K562 (cell line): ENCODE results near the gene ZNF346. TPM values are rescaled to one million over a fixed set of nuclear protein-coding genes. Genes with fewer than 3 reads are reported as not detected.
A peak's percentile ranks its signal among the peaks of the same experiment; 100 is the strongest.

Experiments used
- ATAC-seq: fragments of 200-7000 bp; cut with Tn5 transposase; 3 replicates; pipeline ENCODE4 v1.9.1; 2020; ENCODE audit warnings: moderate library complexity
- BruUV-seq: library from RNA; stranded (reverse); fragments of 400-500 nt; replicated peaks from 2 replicates; lab custom pipeline; 2021; lab: Mats Ljungman, UMichigan
- CTCF ChIA-PET: fragments of 300-600 bp; formaldehyde crosslinking; extraction: SDS; loops from one replicate; lab custom pipeline; 2021; ENCODE audit warnings: low intra/inter-chr PET ratio; lab: Yijun Ruan, JAX
- POLR2A ChIA-PET: fragments of 300-600, 350-650 bp; sonication (Branson Sonifier 250); formaldehyde crosslinking; extraction: SDS; loops from one replicate; lab custom pipeline; 2021; ENCODE audit warnings: antibody characterized with exemption, inconsistent platforms; lab: Yijun Ruan, JAX
- DNase-seq, 4 experiments: peaks; one replicate each; pipeline versions ENCODE4 v3.0.0 to v3.0.0-alpha.2; 2011 to 2018; ENCODE audit warnings: low spot score in 3 of 4, mixed read lengths in 3 of 4; ENCODE audit errors: extremely low read depth in 1 of 4
- FAIRE-seq: peaks from 2 replicates; lab custom pipeline; 2011; peaks lifted over from hg19 to GRCh38; lab: Jason Lieb, UNC
- H2AFZ ChIP-seq: 2 replicates; pipeline ENCODE4 v1.6.0; 2011; ENCODE audit warnings: low read depth, low read length, control low read depth, inconsistent platforms
- H3K27ac ChIP-seq: fragments of 200-600 bp; 3 replicates; pipeline ENCODE4 v1.8.0; 2011; ENCODE audit warnings: low read depth, mild to moderate bottlenecking, control low read depth, inconsistent platforms, low read length, moderate library complexity, mixed read lengths; ENCODE audit errors: extremely low read depth
- H3K27me3 ChIP-seq, 2 experiments: fragments of 300-600 bp in 1 of 2; 2 replicates in 1 of 2; 3 replicates in 1 of 2; pipeline versions ENCODE4 v1.6.0 to v1.8.0; 2011; ENCODE audit warnings: inconsistent platforms in 2 of 2, low read length in 2 of 2, mild to moderate bottlenecking in 1 of 2, mixed read lengths in 1 of 2, moderate library complexity in 1 of 2; ENCODE audit not compliant: control insufficient read depth in 2 of 2, insufficient read depth in 2 of 2
- H3K36me3 ChIP-seq: fragments of 300-600 bp; 3 replicates; pipeline ENCODE4 v1.8.0; 2011; ENCODE audit warnings: mild to moderate bottlenecking, low read length, inconsistent platforms; ENCODE audit not compliant: control insufficient read depth, insufficient read depth
- H3K4me1 ChIP-seq, 2 experiments: fragments of 200-600 bp in 1 of 2; replicated peaks in 1 of 2; 2 replicates in 1 of 2; 3 replicates in 1 of 2; pipeline versions ENCODE4 v1.5.1 to v1.8.0; 2011; ENCODE audit warnings: inconsistent platforms in 2 of 2, low read length in 2 of 2, mild to moderate bottlenecking in 1 of 2, mixed read lengths in 1 of 2, moderate library complexity in 1 of 2; ENCODE audit not compliant: control insufficient read depth in 2 of 2, insufficient read depth in 2 of 2
- H3K4me2 ChIP-seq: 2 replicates; pipeline ENCODE4 v1.6.1; 2011; ENCODE audit warnings: low read length, control low read depth, inconsistent platforms, mixed read lengths; ENCODE audit not compliant: insufficient read depth
- H3K4me3 ChIP-seq: fragments of 200-600 bp; sonication (generic), shearing (Covaris generic); 2 replicates; pipeline ENCODE4 v1.5.1; 2016; ENCODE audit warnings: control low read depth, inconsistent platforms
- H3K79me2 ChIP-seq: fragments of 200-600 bp; 3 replicates; pipeline ENCODE4 v1.8.0; 2011; ENCODE audit warnings: low read length, inconsistent platforms; ENCODE audit not compliant: control insufficient read depth, insufficient read depth
- H3K9ac ChIP-seq, 2 experiments: 2 replicates each; pipeline versions ENCODE4 v1.6.0 to v1.6.1; 2011; ENCODE audit warnings: low read depth in 2 of 2, low read length in 2 of 2, control low read depth in 1 of 2, inconsistent platforms in 1 of 2, mild to moderate bottlenecking in 1 of 2, mixed read lengths in 1 of 2; ENCODE audit not compliant: insufficient read depth in 1 of 2
- H3K9me1 ChIP-seq: one replicate; pipeline ENCODE4 v1.6.0; 2011; ENCODE audit warnings: inconsistent platforms, mild to moderate bottlenecking, low read length, moderate library complexity; ENCODE audit not compliant: control insufficient read depth, insufficient read depth
- H3K9me3 ChIP-seq: replicated peaks from 2 replicates; pipeline ENCODE4 v1.5.1; 2011; ENCODE audit warnings: low read depth, low read length, inconsistent platforms; ENCODE audit not compliant: control insufficient read depth, insufficient read depth
- H4K20me1 ChIP-seq: replicated peaks from 2 replicates; pipeline ENCODE4 v1.6.1; 2011; ENCODE audit warnings: low read length, inconsistent platforms, mixed read lengths; ENCODE audit not compliant: control insufficient read depth, insufficient read depth
- CBFA2T3 ChIP-seq: fragments of 450-650 bp; IDR thresholded peaks from 2 replicates; pipeline ENCODE4 v1.6.1; 2017
- CSDE1 ChIP-seq, 2 experiments: fragments of 450-650 bp; IDR thresholded peaks; 2 replicates each; pipeline ENCODE4 v1.6.1; 2016; ENCODE audit warnings: mild to moderate bottlenecking in 1 of 2
- ESRRB ChIP-seq: fragments of 250-450 bp; sonication (Bioruptor Pico); IDR thresholded peaks from 2 replicates; pipeline ENCODE4 v1.5.0; 2020; ENCODE audit warnings: mild to moderate bottlenecking, moderate library complexity, borderline replicate concordance
- TGIF2 ChIP-seq: sonication (generic); formaldehyde crosslinking; IDR thresholded peaks from 2 replicates; pipeline ENCODE4 v1.8.1; 2022; ENCODE audit warnings: mild to moderate bottlenecking, missing genetic modification reagents, moderate library complexity
- ZNF239 ChIP-seq: fragments of 250-450 bp; sonication (Bioruptor Pico); IDR thresholded peaks from 2 replicates; pipeline ENCODE4 v1.4.0; 2020; ENCODE audit warnings: mild to moderate bottlenecking
- WGBS: fragments of 100-300 bp; shearing (Covaris generic); methylation state at CpG from one replicate; pipeline ENCODE4 v1.1.6; 2016; ENCODE audit warnings: low coverage, mixed read lengths; ENCODE audit not compliant: insufficient coverage; ENCODE audit errors: missing lambda C conversion rate; 5-methylcytosine and 5-hydroxymethylcytosine counted together
- in situ Hi-C: fragments of 300-500 bp; cut with MboI; formaldehyde crosslinking; loops from 4 replicates; pipeline ENCODE4 v1.15.0; 2018; ENCODE audit warnings: inconsistent platforms, mixed read lengths
- intact Hi-C: fragments of 100-400 bp; cut with micrococcal nuclease; formaldehyde crosslinking; loops from 2 replicates; pipeline ENCODE4 v1.14.2; 2022
- polyA plus RNA-seq, 8 experiments: library from polyadenylated mRNA; depleted of rRNA in 4 of 8; stranded (reverse) in 5 of 8; unstranded in 3 of 8; fragments of >200 nt; fragmentation: Nextera tagmentation in 2 of 8; fragmentation: Illumina TruSeq in 1 of 8; extraction: Ambion mirVana in 2 of 8; extraction: Trizol in 1 of 8; gene quantifications; 2 replicates each; pipeline versions ENCODE4 v1.2.1 to v1.2.3, GENCODE V29; 2011 to 2014; ENCODE audit warnings: inconsistent platforms in 1 of 8, missing spikeins in 1 of 8
- total RNA-seq, 7 experiments: library from RNA; depleted of rRNA in 6 of 7; stranded (reverse); fragments of >200 nt in 6 of 7; fragmentation: Illumina TruSeq in 2 of 7; extraction: Trizol in 2 of 7; gene quantifications; 2 replicates each; pipeline versions ENCODE4 v1.2.1 to v1.2.3, GENCODE V29; 2011 to 2021; ENCODE audit warnings: low replicate concordance in 1 of 7
- TF ChIP-seq, protein P1 (sequence below): fragments of 250-450 bp; sonication (Bioruptor Pico); IDR thresholded peaks from 2 replicates; pipeline ENCODE4 v1.5.1; 2021; ENCODE audit warnings: mild to moderate bottlenecking
- TF ChIP-seq, protein P2 (sequence below): IDR thresholded peaks from 3 replicates; pipeline ENCODE4 v1.6.1; 2011; ENCODE audit warnings: borderline replicate concordance, mild to moderate bottlenecking; ENCODE audit not compliant: insufficient read length, insufficient read depth
- TF ChIP-seq, protein P3 (sequence below), 2 experiments: IDR thresholded peaks in 1 of 2; conservative IDR thresholded peaks in 1 of 2; 2 replicates each; pipeline ENCODE4 v1.6.1; 2016; ENCODE audit warnings: low read depth in 2 of 2, mild to moderate bottlenecking in 1 of 2, missing compliant biosample characterization in 1 of 2, missing genetic modification characterization in 1 of 2, moderate library complexity in 1 of 2
- TF ChIP-seq, protein P4 (sequence below): sonication (generic); formaldehyde crosslinking; IDR thresholded peaks from 2 replicates; pipeline ENCODE4 v1.8.1; 2023; ENCODE audit warnings: mild to moderate bottlenecking, missing genetic modification reagents
- TF ChIP-seq, protein P5 (sequence below): fragments of 200-800 bp; sonication (Bioruptor generic); IDR thresholded peaks from 2 replicates; pipeline ENCODE4 v1.6.1; 2017; ENCODE audit warnings: missing genetic modification characterization, missing compliant biosample characterization

ZNF346 gene
- total and polyA plus RNA-seq, 9 of the 15 experiments (the other 6 are each of a cell fraction or from before 2014, with no cell fraction given) = 5.0 to 25.1 (median 20.1) TPM

DNA sequence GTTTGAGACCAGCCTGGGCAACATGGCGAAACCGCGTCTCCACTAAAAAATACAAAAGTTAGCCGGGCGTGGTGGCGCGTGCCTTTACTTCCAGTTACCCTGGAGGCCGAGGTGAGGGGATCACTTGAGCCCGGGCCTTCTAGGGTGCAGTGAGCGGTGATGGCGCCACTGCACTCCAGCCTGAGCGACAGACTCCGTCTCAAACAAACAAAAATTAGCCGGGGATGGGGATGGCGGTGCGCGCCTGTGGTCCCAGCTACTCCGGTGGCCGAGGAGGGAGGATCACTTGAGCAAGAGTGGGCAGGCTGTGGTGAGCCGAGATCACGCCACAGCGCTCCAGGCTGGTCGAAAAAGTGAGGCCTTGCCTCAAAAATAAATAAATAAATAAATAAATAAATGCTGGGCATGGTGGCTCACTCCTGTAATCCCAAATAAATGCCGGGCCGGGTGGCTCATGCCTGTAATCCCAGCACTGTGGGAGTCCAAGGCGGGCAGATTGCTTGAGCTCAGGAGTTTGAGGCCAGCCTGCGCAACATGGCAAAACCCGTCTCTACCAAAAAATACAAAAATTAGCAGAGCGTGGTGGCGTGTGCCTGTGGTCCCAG, 95.0 kb downstream of the ZNF346 start:
- in situ Hi-C loops (loop anchor here (10.0 to 25.0 kb wide), 2 partner anchors 337 to 1380 kb away; no protein-coding TSS in a partner anchor), intact Hi-C loops (loop anchor here (10.0 kb wide), 2 partner anchors 223 to 247 kb away; partner anchors contain the start of gene HK3)
- H3K27me3 ChIP-seq = no peaks in the 10 kb centered on the region
- H3K9ac ChIP-seq = peak overlapping the region; percentile 76 to 78; a peak in 2 of 4 replicates
- H4K20me1 ChIP-seq = peaks cover 8% of the 10 kb centered on the region
- BruUV-seq = no TSS peak
- no peaks in the 10 kb centered on the region for H3K36me3 ChIP-seq
- peak overlapping the region; percentile 84; the same call in 2 of the 3 replicates for H3K27ac ChIP-seq
- H3K9me1 ChIP-seq = no peaks in the 10 kb centered on the region
- ChIA-PET POLR2A (interaction anchor here (0.8 to 2.0 kb wide), 3 partner anchors 16 to 160 kb away, joined by 3 to 6 read pairs (median 5); partner anchors contain the start of gene NSD1), CTCF (no interaction called here)
- no peak for FAIRE-seq
- no peaks in the 10 kb centered on the region for H3K79me2 ChIP-seq
- no peak overlapping the region for H3K4me3 ChIP-seq
- H3K4me1 ChIP-seq = peaks cover 15 to 29% of the 10 kb centered on the region in 2 experiments; a peak in 4 of 5 replicates
- H2AFZ ChIP-seq = peak overlapping the region; percentile 93
- WGBS = 95% methylated on average over 26 of the region's 30 CpGs
- no peak overlapping the region for H3K4me2 ChIP-seq
- no peak for DNase-seq
- H3K9me3 ChIP-seq = no peaks in the 10 kb centered on the region
- ATAC-seq = no peak
- TF ChIP-seq ESRRB (CRISPR knock-in tag) (no peak), CBFA2T3 (no peak), TGIF2 (CRISPR knock-in tag) (no peak), CSDE1 (IDR thresholded peaks at IDR 0.05) (no peak), ZNF239 (CRISPR knock-in tag) (no peak)
- TF ChIP-seq, protein P1, sequence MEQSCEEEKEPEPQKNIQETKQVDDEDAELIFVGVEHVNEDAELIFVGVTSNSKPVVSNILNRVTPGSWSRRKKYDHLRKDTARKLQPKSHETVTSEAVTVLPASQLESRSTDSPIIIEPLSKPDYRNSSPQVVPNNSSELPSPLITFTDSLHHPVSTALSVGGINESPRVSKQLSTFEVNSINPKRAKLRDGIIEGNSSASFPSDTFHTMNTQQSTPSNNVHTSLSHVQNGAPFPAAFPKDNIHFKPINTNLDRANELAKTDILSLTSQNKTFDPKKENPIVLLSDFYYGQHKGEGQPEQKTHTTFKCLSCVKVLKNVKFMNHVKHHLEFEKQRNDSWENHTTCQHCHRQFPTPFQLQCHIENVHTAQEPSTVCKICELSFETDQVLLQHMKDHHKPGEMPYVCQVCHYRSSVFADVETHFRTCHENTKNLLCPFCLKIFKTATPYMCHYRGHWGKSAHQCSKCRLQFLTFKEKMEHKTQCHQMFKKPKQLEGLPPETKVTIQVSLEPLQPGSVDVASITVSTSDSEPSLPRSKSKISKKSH = no peak
- TF ChIP-seq, protein P2, sequence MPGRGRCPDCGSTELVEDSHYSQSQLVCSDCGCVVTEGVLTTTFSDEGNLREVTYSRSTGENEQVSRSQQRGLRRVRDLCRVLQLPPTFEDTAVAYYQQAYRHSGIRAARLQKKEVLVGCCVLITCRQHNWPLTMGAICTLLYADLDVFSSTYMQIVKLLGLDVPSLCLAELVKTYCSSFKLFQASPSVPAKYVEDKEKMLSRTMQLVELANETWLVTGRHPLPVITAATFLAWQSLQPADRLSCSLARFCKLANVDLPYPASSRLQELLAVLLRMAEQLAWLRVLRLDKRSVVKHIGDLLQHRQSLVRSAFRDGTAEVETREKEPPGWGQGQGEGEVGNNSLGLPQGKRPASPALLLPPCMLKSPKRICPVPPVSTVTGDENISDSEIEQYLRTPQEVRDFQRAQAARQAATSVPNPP = no peak
- TF ChIP-seq, protein P3, sequence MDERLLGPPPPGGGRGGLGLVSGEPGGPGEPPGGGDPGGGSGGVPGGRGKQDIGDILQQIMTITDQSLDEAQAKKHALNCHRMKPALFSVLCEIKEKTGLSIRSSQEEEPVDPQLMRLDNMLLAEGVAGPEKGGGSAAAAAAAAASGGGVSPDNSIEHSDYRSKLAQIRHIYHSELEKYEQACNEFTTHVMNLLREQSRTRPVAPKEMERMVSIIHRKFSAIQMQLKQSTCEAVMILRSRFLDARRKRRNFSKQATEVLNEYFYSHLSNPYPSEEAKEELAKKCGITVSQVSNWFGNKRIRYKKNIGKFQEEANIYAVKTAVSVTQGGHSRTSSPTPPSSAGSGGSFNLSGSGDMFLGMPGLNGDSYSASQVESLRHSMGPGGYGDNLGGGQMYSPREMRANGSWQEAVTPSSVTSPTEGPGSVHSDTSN (CRISPR knock-in tag; IDR thresholded peaks at IDR 0.05; ENCODE audit: low read depth) = no peak
- TF ChIP-seq, protein P3 (tag; conservative IDR thresholded peaks at IDR 0.05; ENCODE audit: low read depth) = no peak
- TF ChIP-seq, protein P4, sequence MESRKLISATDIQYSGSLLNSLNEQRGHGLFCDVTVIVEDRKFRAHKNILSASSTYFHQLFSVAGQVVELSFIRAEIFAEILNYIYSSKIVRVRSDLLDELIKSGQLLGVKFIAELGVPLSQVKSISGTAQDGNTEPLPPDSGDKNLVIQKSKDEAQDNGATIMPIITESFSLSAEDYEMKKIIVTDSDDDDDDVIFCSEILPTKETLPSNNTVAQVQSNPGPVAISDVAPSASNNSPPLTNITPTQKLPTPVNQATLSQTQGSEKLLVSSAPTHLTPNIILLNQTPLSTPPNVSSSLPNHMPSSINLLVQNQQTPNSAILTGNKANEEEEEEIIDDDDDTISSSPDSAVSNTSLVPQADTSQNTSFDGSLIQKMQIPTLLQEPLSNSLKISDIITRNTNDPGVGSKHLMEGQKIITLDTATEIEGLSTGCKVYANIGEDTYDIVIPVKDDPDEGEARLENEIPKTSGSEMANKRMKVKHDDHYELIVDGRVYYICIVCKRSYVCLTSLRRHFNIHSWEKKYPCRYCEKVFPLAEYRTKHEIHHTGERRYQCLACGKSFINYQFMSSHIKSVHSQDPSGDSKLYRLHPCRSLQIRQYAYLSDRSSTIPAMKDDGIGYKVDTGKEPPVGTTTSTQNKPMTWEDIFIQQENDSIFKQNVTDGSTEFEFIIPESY (CRISPR knock-in tag) = peak; percentile 3; the same call in 1 of the 2 replicates
- TF ChIP-seq, protein P5, sequence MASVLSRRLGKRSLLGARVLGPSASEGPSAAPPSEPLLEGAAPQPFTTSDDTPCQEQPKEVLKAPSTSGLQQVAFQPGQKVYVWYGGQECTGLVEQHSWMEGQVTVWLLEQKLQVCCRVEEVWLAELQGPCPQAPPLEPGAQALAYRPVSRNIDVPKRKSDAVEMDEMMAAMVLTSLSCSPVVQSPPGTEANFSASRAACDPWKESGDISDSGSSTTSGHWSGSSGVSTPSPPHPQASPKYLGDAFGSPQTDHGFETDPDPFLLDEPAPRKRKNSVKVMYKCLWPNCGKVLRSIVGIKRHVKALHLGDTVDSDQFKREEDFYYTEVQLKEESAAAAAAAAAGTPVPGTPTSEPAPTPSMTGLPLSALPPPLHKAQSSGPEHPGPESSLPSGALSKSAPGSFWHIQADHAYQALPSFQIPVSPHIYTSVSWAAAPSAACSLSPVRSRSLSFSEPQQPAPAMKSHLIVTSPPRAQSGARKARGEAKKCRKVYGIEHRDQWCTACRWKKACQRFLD (CRISPR knock-in tag) = 0 out of 2 replicates have a peak, but pooled peaks have one; percentile 11
